ENCODE data around the gene CGREF1. TPM values are rescaled to one million over a fixed set of nuclear protein-coding genes. Genes with fewer than 3 reads are reported as not detected.
"Not testable (repeated sequence)": the region's sequence is repeated elsewhere in the genome, so short reads cannot be mapped to it uniquely, and the experiment has no call there.

Gene CGREF1
- total RNA-seq, 2 experiments from 2014 or later = not detected

DNA sequence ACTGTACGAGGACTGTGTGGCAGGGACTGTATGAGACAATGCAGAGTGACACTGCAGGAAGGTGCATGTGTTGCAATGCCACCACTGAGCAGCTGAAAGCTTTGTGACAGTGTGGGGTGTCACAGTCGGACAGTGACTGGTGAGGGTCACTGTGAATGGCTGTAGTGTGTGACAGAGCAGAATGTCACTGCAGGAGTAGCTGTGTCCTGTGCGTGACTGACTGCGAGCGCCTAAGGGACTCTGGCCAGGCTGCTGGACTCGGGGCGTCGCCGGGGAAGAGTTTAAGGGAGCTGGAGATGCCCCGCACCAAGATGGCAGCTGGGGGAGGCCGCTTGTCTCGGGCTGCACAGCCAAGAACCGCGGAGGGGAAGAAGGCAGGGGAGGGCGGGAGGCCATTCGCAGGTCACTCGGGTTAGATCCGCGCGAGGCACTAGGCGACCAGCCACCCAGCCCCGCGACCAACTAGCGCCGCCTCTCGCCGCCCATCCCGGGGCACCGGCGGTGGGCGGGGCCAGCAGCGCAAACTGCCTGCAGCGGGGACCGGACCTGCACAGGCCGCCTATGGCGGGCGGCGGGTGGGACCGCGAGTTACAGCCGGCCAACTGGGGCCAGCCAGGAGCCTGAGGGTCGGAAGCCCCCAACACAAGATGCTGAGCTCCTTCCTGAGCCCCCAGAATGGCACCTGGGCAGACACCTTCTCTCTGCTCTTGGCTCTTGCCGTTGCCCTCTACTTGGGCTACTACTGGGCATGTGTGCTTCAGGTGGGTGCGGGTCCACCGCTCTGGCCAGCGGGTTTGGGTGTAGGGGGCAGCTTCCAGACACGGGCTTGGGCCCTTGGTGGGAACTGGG, 4.6 kb upstream of the CGREF1 start, which contains the start of gene ABHD1:
TSS of gene ABHD1 (plus strand) at position 514 of the 849 bp plus-strand sequence. CDS start at position 648, 134 bp downstream.
- Histone ChIP-seq H3K79me2 (ENCODE audit: insufficient read depth, low read depth, low read length) (no peaks in the 10 kb centered on the region), H3K27ac (ENCODE audit: low read depth, low read length, poor library complexity, severe bottlenecking) (no peak within 1 kb of the TSS), H3K36me3 (ENCODE audit: insufficient read depth, low read length) (peaks cover 6% of the 10 kb centered on the region; the same call in 1 of the 2 replicates), H3K4me3 (ENCODE audit: low read depth, low read length, poor library complexity, severe bottlenecking) (peak within 1 kb of the TSS; percentile 26), H2AFZ (ENCODE audit: low read length) (no peak within 1 kb of the TSS), H3K4me2 (ENCODE audit: low read length) (peak within 1 kb of the TSS; percentile 53; the same call in 1 of the 2 replicates), H3K9me3 (ENCODE audit: low read length) (no peaks in the 10 kb centered on the region), H3K9me2 (ENCODE audit: insufficient read depth, low read length) (no peaks in the 10 kb centered on the region), H4K20me1 (ENCODE audit: insufficient read depth, low read length) (no peaks in the 10 kb centered on the region), H3K4me1 (ENCODE audit: insufficient read depth, low read length, poor library complexity, severe bottlenecking) (no peaks in the 10 kb centered on the region)
- ChIA-PET CTCF (ENCODE audit: unreplicated experiment) (no interaction called here), POLR2A (interaction anchor here (0.6 to 1.1 kb wide), 3 partner anchors 20 to 52 kb away, joined by 3 read pairs; no protein-coding TSS in a partner anchor)
- intact Hi-C loops (cut with micrococcal nuclease; ENCODE audit: unreplicated experiment) = no loop called here
- no peak for TF ChIP-seq EZH2phosphoT487 (IDR thresholded peaks at IDR 0.05; ENCODE audit: borderline replicate concordance, low read depth, low read length)
- TF ChIP-seq, protein P1, sequence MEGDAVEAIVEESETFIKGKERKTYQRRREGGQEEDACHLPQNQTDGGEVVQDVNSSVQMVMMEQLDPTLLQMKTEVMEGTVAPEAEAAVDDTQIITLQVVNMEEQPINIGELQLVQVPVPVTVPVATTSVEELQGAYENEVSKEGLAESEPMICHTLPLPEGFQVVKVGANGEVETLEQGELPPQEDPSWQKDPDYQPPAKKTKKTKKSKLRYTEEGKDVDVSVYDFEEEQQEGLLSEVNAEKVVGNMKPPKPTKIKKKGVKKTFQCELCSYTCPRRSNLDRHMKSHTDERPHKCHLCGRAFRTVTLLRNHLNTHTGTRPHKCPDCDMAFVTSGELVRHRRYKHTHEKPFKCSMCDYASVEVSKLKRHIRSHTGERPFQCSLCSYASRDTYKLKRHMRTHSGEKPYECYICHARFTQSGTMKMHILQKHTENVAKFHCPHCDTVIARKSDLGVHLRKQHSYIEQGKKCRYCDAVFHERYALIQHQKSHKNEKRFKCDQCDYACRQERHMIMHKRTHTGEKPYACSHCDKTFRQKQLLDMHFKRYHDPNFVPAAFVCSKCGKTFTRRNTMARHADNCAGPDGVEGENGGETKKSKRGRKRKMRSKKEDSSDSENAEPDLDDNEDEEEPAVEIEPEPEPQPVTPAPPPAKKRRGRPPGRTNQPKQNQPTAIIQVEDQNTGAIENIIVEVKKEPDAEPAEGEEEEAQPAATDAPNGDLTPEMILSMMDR (conservative IDR thresholded peaks at IDR 0.05; ENCODE audit: low read length) = no peak
- DNase-seq (ENCODE audit: low spot score) = peak; percentile 24
- BruUV-seq (replicated peaks) = no TSS peak

DNA sequence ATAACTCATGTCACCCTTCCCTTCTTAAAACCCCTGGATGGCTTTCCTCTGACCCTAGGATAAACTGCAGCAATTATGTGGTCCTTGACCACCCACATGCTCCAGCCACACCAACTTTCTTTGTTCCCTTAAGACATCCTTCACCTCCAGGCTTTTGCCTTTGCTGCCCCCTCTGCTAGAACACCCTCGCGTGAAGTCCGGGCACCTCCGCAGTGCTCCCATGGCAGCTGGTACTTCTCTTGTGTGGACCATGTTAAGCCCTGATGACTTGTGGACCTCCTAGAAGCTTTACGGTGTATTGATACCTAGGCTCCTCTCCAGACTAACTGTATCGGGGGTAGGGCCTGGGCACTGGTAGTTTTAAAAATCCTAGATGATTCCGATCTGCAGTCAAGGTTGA, 3.9 kb upstream of the CGREF1 start:
- no peaks in the 10 kb centered on the region for H3K36me3 ChIP-seq (ENCODE audit: insufficient read depth, low read length)
- H3K9me3 ChIP-seq (ENCODE audit: low read length) = no peaks in the 10 kb centered on the region
- no peaks in the 10 kb centered on the region for H3K4me1 ChIP-seq (ENCODE audit: insufficient read depth, low read length, poor library complexity, severe bottlenecking)
- DNase-seq (ENCODE audit: low spot score) = no peak
- H3K79me2 ChIP-seq (ENCODE audit: insufficient read depth, low read depth, low read length) = no peaks in the 10 kb centered on the region
- H2AFZ ChIP-seq (ENCODE audit: low read length) = no peak overlapping the region
- CTCF ChIA-PET (ENCODE audit: unreplicated experiment) = no interaction called here
- intact Hi-C loops (cut with micrococcal nuclease; ENCODE audit: unreplicated experiment) = no loop called here
- H3K4me3 ChIP-seq (ENCODE audit: low read depth, low read length, poor library complexity, severe bottlenecking) = no peak overlapping the region
- no peak for TF ChIP-seq EZH2phosphoT487 (IDR thresholded peaks at IDR 0.05; ENCODE audit: borderline replicate concordance, low read depth, low read length)
- TF ChIP-seq, protein P1 (conservative IDR thresholded peaks at IDR 0.05; ENCODE audit: low read length) = no peak
- no peaks in the 10 kb centered on the region for H4K20me1 ChIP-seq (ENCODE audit: insufficient read depth, low read length)
- POLR2A ChIA-PET = no interaction called here
- no peaks in the 10 kb centered on the region for H3K9me2 ChIP-seq (ENCODE audit: insufficient read depth, low read length)
- no TSS peak for BruUV-seq (replicated peaks)
- no peak overlapping the region for H3K27ac ChIP-seq (ENCODE audit: low read depth, low read length, poor library complexity, severe bottlenecking)
- no peak overlapping the region for H3K4me2 ChIP-seq (ENCODE audit: low read length)

DNA sequence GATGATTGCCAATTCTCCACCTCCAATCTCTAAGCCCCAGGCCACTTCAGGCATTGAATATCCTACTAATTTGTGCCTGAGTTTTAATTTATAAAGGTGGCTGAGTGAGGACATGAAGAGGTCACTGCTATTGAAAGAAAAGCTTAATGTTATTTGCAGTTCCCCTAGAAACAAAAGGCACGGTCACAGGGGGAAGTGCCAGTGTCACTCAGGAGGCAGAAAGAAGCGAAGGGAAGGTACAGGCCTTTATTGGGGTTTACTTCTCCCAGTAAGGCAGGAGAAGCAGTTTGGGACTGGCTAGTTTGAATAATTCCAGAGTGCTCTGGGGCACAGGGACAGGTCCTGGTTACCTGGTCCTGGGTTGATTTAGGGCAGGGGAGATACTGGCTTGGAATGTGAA, 3.0 kb upstream of the CGREF1 start:
- Histone ChIP-seq H3K4me1 (ENCODE audit: insufficient read depth, low read length, poor library complexity, severe bottlenecking) (no peaks in the 10 kb centered on the region), H3K4me2 (ENCODE audit: low read length) (no peak overlapping the region), H3K9me3 (ENCODE audit: low read length) (no peaks in the 10 kb centered on the region), H3K27ac (ENCODE audit: low read depth, low read length, poor library complexity, severe bottlenecking) (no peak overlapping the region), H3K9me2 (ENCODE audit: insufficient read depth, low read length) (no peaks in the 10 kb centered on the region), H3K36me3 (ENCODE audit: insufficient read depth, low read length) (no peaks in the 10 kb centered on the region), H3K79me2 (ENCODE audit: insufficient read depth, low read depth, low read length) (no peaks in the 10 kb centered on the region), H2AFZ (ENCODE audit: low read length) (no peak overlapping the region), H4K20me1 (ENCODE audit: insufficient read depth, low read length) (no peaks in the 10 kb centered on the region), H3K4me3 (ENCODE audit: low read depth, low read length, poor library complexity, severe bottlenecking) (no peak overlapping the region)
- CTCF ChIA-PET (ENCODE audit: unreplicated experiment) = no interaction called here
- POLR2A ChIA-PET = no interaction called here
- intact Hi-C loops (cut with micrococcal nuclease; ENCODE audit: unreplicated experiment) = no loop called here
- DNase-seq (ENCODE audit: low spot score) = no peak
- TF ChIP-seq, protein P1 (conservative IDR thresholded peaks at IDR 0.05; ENCODE audit: low read length) = no peak
- no peak for TF ChIP-seq EZH2phosphoT487 (IDR thresholded peaks at IDR 0.05; ENCODE audit: borderline replicate concordance, low read depth, low read length)
- no TSS peak for BruUV-seq (replicated peaks)

DNA sequence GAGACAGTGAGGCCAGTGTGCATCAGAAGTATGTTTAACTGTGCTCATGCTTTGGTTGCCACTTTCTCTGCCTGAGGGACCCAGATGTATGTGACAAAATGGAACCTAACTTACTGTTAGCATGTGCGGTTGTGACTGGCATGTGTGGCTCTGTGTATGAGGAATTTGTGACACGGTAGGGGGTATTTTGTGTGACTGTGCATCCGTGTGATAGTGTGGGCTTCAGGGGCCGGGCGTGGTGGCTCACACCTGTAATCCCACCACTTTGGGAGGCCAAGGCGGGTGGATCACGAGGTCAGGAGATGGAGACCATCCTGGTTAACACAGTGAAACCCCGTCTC, 372 bp upstream of the CGREF1 start:
- POLR2A ChIA-PET; H3K4me1 ChIP-seq (ENCODE audit: insufficient read depth, low read length, poor library complexity, severe bottlenecking); H3K36me3 ChIP-seq (ENCODE audit: insufficient read depth, low read length); H3K9me3 ChIP-seq (ENCODE audit: low read length); intact Hi-C loops (cut with micrococcal nuclease; ENCODE audit: unreplicated experiment); H2AFZ ChIP-seq (ENCODE audit: low read length); CTCF ChIA-PET (ENCODE audit: unreplicated experiment); H3K27ac ChIP-seq (ENCODE audit: low read depth, low read length, poor library complexity, severe bottlenecking); H4K20me1 ChIP-seq (ENCODE audit: insufficient read depth, low read length); BruUV-seq (replicated peaks); DNase-seq (ENCODE audit: low spot score); H3K9me2 ChIP-seq (ENCODE audit: insufficient read depth, low read length); H3K4me2 ChIP-seq (ENCODE audit: low read length); H3K4me3 ChIP-seq (ENCODE audit: low read depth, low read length, poor library complexity, severe bottlenecking); H3K79me2 ChIP-seq (ENCODE audit: insufficient read depth, low read depth, low read length): not testable (repeated sequence)
